HUDEP-2 (cell line): ENCODE measurements around the gene CCDC73.
"Not testable (repeated sequence)": the region's sequence is repeated elsewhere in the genome, so short reads cannot be mapped to it uniquely, and the experiment has no call there.

Source experiments
- DNase-seq, 76 experiments: peaks; one replicate each; lab custom pipeline; 2025; ENCODE audit not compliant: unreplicated experiment in 76 of 76; lab: John Stamatoyannopoulos, UW

CCDC73 gene

DNA sequence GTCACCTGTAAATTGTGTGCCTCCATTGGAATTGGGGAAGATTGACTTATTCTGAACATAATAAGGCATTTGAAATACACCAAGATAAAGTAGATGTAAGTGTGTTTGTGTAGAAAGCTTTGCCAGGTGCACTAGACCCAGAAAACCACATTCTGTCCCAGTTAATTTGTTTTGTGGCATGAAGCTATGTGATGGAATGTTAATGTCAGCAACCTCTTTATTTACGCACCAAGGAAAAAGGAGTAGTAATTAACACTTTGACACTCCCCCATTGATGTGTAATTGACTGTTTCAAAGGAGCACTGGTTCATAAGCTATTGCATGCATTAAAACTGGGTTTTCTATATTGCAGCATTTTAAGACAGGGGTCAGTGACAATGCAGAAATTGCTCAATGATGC is 196.5 kb downstream of the CCDC73 start:
- no peak for DNase-seq

DNA sequence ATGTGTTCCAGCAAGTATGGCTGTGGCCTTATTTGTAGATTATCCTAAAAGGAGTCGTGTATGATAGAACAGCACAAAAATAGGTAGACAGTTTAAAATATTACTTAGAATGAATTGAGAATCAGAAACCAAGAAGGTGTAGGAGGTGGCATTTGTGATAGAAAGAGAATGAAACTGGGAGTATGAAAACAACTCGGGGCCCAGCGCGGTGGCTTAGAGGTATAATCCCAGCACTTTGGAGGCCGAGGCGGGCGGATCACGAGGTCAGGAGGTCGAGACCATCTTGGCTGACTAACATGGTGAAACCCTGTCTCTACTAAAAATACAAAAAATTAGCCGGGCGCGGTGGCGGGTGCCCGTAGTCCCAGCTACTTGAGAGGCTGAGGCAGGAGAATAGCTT is 198.3 kb downstream of the CCDC73 start:
- not testable (repeated sequence) for DNase-seq

DNA sequence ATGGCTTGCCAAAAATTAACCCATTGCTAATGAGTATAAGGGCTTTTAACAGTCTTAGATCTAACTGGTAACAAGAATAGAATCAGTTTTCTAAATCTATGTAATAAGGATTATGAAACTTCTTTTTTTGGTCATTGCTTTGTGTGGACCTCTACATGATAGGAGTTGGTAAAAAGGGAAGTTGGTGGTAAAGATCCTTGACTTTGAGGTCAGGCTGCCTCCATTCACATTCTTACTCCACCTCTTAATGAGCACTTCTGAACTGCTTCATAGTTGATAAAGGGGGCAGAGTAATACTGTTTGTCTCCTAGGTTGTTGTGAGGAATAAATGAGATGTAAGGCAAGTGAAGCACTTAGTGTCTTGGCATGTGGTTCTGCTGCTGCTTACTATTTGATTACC is 200.2 kb downstream of the CCDC73 start:
- DNase-seq, result peak in 4 of 76 experiments; percentile 3 to 30 (median 4)

DNA sequence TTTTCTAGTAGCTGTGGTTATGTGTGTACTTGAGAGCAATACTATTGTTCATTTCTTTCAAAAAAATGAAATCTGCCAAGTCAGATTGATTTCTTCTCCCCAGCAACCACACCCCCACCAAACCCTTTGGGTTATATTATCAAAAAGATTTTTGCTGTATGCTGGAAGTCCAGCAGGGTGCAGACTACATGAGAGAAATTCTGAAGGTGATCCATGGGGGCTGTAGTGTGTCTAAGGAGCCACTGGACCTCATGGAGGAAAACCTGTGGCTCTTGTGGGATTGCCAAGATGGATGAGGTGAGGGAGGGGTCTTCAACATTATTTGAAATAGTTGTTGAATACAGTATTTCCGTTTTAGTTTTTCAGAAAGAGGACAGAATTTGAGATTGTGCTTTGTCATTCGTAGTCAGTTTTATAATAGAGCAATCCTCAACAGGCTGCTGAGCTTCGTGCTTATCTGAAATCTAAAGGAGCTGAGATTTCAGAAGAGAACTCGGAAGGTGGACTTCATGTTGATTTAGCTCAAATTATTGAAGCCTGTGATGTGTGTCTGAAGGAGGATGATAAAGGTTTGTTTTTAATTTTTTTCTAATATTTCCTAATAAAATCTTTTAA is 207.8 kb downstream of the CCDC73 start:
- peak in 17 of 76 experiments; percentile 7 to 39 (median 22) for DNase-seq

DNA sequence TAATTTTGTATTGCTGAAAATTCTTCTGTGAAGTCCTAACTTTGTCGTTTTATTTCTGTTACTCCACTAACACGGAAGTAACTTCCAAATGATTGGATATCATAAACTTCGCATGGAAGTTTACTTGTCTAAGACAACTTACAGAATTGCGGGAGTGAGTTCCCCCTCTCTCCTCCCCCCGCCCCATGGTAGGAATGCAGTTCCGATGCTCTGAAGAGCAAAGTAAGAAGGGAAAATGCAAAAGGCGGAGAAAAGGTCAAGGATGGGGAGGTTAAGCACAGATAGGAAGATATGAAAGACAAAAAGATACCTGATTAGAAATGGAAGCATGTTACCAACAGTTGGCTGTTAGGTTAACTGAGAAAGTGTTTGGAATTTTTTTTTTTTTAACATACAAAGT is 209.5 kb downstream of the CCDC73 start:
- DNase-seq, result no peak

DNA sequence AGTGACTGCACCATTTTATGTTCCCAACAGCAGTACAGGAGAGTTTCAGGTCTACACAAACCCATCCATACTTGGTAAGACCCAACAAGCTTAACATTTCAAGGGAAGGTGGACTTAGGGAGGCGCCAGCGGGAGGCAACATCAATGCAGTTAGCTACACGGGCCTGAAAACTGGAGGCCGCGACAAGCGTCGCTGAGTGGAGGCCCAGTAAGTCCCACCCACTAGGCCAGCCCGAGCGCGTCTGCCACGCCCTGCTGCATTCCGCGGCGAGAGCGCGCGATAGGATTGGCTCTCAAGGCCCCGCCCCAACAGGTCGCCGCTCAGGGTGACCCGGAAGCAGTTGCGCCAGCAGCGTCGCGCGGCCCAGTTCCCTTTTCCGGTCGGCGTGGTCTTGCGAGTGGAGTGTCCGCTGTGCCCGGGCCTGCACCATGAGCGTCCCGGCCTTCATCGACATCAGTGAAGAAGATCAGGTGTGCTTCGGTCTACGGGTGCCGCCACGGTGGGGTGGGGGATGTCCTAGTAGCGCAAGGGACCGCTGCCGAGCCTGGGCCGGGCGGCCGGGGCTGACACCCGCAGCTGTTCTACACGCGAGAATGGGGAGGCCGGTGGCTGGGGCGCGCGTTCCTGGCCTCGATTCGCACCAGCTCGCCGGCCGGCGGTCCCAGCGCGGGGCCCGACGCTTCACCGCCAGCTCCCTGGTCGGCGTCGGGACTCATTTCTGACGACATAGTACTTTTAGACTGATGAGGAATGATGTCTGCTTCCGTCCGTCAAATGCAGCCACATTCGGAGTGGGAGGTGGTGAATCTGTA is 210.8 kb downstream of the CCDC73 start, which contains the start of gene EIF3M:
EIF3M (plus strand) TSS at position 373 of the 813 bp plus-strand sequence; CDS start at position 430, 57 bp downstream.
- DNase-seq, result peak; percentile 17 to 97 (median 93)

DNA sequence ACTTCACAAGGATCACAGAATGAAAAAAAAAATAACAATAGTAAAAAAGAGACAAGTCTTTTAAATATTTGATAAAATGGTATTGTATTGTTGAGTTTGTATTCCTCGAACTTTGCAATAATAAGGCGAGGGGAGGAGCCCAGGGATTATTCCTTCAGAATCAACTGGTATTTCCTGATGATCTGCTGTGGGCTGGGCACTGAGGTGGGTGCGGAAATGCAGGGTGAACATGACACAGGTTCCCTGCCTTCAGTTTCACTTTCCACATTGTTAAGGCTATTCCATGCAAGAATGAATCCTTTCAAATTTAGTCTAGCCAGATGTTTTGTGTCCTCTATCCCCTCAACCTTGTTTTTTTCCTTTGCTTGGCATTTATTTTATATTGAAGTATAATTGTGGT is 212.9 kb downstream of the CCDC73 start:
- DNase-seq, result no peak

DNA sequence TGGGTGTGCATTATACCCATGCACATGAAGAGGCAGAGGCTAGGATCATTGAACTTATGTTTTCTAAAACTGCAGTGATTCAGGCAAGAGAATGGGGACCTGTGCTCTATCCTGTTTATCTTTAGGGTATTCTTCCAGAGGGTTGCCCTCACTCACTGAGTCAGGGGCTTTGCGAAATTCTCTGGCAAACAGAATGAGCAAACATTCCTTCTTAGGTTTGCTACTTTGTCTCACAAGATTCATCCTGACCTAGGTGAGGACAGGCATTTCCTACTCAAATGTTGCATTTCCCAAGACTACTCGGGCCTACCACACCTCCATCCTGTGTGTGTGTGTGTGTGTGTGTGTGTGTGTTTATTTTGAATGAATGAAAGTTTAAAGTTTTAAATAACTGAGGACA is 213.5 kb downstream of the CCDC73 start:
- no peak for DNase-seq

DNA sequence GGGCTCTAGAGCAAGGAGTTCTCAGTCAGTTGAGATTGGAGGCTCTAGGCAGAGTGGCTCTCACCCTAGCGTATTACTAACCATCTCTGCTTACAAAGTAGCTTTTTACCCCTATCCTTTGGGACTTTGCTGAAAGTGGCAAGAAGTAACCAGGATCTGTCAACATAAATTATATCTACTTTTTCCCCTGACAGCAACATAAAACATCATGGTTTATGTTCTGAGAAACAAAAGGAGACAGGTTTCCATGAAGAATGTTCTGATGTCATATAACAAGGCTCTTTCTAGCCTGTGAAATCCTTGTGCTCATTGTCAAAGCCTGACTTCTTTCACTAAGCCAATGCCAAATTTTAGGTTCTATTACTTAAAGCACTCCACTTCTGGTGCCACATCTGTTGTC is 218.0 kb downstream of the CCDC73 start:
- DNase-seq, result no peak

DNA sequence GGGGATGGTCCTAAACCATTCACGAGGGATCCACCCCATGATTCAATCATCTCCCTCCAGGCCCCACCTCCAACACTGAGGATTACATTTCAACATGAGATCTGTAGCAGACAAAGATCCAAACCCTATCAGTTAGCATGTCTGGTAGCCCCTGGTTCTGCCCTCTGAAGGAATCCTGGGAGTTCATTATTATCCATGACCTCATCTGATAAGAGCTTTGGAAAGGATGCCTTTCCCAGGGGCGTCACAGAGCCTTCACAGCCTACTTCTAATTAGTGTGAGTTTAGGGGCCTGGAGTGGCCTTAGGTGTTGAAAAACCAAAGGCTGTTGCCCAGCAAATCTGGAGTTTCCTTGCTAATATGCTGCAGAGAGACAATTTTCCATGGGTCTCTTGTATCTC is 219.4 kb downstream of the CCDC73 start:
- DNase-seq, result no peak

DNA sequence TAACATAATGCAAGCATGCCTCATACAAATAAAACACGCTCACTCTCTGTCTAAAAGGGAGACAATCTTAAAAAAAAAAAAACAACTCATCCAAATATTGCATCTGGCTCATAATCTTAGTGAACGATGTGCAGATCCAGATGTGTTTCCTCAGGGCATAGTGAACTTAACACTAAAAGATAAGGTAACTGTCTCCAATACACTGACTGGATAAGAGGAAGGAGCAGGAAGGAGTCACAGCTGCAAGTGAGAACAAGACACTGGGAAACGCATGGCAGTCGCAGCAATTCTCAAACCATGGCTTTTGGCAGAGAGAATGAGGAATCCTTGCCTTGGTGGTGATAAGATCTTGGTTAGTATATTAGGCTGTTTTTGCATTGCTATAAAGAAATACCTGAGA is 220.0 kb downstream of the CCDC73 start:
- DNase-seq, result no peak

DNA sequence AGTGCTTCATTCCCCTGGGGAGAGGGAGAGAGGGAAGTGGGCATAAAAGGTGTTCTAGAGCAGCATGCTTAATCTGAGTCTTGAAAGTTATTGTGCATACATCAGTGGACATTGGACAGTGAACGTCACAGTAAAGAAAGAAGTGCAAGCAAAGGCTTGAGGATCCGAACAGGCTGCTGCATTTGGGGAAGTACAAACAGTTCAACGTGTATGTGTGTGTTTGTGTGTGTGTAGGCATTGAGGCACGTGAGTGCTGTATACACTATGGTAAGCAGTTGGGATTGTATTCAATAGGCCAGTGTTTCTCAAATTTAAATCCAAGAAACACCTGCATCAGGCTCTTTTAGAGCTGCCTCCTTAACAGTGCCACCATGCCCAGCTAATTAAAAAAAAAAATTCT is 221.2 kb downstream of the CCDC73 start:
- DNase-seq, result no peak

DNA sequence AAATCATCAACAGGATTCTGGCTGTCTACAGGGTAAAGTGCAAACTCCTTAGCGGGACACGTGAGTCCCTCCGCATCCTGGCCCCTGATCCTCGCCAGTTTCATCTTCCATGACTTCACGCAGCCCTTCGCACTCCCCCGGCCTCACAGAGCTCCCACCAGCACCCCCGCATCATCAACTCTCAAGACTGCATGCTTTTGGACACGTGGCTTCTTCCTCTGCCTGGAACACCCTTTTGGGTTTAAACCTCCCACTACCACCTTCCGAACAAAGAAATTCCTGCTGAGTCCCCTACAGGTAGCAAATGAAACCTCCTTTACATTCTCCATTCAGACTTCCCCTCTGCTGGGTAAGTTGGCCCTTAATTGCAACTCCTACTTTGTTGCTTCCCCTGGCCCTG is 223.4 kb downstream of the CCDC73 start:
- DNase-seq, result peak in 1 of 76 experiments; percentile 3

DNA sequence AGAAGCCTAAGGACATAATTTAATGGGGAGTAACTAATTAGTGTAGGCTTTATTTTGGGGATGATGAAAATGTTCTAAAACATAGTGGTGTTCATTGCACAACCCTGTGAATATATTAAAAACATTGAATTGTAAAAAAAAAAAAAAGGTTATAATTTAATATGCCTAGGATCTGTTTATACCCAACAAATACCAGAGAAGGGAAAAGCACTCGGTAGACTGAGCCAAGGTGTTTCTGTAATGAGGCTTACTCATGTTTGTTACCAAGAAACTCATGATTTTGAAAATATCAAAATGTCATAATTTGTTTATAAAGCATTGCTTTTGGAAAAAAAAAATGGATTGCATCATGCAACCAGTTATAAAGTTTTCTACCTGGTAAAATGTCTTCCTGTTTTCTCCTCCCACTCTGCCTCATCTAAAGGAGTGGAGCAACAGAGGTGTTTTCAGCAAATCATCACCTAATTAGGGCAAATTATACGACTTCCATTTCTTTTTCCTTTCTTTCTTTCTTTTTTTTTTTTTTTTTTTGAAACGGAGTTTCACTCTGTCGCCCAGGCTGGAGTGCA is 225.1 kb downstream of the CCDC73 start:
- DNase-seq, result no peak

DNA sequence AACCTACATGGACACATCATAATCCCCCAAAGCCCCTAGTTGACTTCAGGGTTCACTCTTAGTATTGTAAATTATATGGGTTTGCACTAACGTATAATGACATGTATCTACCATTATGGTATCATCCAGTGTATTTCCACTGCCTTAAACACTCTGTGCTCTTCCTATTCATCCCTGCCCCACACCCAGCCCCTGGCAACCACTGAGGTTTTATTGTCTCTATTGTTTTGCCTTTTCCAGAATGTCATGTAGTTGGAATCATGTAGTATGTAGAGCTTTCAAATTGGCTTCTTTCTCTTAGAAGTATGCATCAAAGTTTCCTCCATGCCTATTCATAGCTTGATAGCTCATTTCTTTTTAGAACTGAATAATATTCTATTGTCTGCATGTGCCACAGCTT is 227.3 kb downstream of the CCDC73 start:
- no peak for DNase-seq

DNA sequence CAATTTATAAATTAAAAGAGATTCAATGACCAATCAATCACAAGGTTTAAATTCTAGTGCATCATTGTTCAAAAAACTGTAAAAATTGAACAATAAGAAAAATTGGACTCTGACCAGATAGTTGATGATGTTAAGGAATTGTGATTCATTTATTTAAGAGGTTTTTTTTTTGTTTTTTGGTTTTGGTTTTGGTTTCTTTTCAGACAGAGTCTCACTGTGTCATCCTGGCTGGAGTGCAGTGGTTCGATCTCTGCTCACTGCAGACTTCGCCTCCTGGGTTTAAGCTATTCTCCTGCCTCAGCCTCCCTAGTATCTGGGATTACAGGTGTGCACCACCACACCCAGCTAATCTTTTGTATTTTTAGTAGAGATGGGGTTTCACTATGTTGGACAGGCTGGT is 227.9 kb downstream of the CCDC73 start:
- no peak for DNase-seq

DNA sequence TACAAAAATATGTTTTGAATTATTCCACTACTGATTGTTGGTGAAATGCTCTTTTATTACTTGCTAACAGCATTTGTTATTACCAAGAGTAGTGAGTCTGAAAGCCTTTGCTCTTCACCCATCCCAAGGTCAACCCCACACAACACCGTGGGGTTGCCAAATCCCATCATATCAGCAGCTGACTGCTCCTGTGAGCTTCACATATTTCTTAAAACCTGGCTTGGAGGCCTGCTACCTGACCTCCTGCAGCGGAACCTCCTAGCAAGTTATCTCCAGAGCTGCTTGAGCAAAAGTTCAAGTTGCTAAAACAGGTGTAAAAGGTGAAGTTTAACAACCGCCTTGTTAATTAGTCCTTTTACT is 230.9 kb downstream of the CCDC73 start:
- DNase-seq, result no peak

DNA sequence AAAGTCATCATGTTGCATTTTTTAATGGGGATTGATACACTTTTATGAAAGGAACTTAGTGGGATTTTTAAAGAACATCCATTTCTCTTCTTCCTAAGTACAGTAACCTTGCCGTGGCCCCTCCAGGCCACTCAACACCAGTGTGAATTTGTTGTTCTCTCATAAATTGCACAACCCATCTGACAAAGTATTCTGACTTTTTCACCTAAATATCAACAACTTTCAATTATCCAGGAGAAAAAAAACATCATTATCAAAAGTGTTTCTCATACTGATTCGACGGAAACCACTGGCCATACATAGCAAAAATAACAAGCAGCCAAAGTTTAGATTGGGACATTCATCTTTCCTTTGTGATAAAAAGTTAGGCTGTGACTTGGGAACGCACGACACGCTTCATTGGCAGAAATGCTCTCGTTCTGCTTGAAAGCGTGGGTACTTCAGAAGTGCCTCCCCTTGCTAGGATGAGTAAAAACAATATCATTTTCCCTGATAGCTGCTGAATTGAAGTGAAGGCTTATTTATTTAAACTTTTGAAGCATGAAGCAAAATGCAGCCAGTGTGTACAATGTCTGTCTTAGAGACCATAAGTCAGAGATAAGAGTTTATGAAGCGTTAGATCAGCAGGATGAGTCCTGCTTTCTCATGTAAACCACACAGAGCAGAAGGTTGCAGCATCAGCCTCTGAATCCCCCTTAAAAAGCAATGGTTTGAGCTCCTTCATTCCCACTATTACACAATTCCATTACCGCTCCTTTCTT is 231.4 kb downstream of the CCDC73 start:
- DNase-seq, result no peak

DNA sequence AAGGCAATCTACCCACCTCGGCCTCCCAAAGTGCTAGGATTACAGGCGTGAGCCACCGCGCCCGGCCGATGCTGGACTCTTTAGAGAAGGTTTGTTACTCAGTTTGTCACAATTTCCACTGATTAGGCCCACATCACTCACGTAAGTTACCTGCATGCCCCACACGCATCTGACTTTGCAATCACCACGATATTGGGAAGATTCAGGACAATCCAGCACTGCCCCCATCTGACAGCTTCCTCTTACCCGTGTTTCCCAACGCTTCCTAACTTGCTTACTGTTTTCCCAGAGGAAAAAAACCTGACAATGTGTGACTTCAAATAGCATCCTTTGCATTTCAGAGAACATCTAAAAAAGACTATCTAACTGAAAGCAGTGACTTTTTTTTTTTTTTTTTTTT is 232.6 kb downstream of the CCDC73 start:
- no peak for DNase-seq

DNA sequence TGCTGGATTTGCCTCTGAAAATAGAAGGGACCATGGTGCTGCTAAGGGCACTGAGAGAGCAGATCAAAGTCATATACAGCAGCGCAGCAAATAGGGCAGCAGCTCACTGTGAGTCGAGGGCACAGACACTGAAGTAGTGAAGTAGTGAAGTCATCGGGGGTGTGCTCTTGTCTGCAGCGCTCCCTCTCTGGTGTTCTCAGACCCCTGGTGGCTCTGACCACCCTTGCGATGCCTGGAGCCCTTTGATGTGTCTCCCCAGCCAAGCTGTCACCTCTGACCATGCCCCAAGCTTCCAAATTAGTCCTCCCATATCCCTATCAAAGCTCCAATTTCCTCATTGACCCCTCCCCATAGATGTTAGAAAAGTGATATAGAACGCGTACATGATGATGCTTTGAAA is 238.6 kb downstream of the CCDC73 start:
- no peak for DNase-seq

DNA sequence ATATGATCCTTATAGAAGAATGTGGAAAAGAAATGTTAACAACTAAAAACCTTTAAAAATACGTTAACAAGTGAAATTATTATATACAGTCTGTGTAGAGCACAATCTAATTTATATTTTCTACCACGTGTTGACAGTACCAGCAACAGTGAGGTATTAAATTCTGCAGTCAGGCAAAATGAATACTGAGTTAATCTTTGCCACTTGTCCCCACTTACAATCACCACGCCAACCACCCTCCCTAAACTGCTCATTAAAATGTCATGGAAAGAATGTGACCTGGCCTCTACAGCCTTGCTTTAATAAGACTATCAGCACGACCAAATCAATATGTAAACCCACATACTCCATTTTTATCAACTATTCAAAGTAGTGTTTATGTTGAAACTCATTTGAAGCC is 239.4 kb downstream of the CCDC73 start:
- no peak for DNase-seq
